Neural cell (in vitro differentiated cells): ENCODE results near the gene C2CD2L. TPM values are rescaled to one million over a fixed set of nuclear protein-coding genes. Genes with fewer than 3 reads are reported as not detected.

Experiments
- H2AFZ ChIP-seq: fragments of 200-600, 300-800 bp; sonication (generic), shearing (Covaris generic); 2 replicates; pipeline ENCODE4 v1.6.0; 2014; ENCODE audit warnings: low read depth, mild to moderate bottlenecking, antibody characterized with exemption, low read length, moderate library complexity
- H3F3A ChIP-seq: fragments of 200-600 bp; shearing (Covaris generic); 2 replicates; pipeline ENCODE4 v1.6.1; 2016; ENCODE audit warnings: mild to moderate bottlenecking, moderate library complexity, mixed read lengths, antibody characterized with exemption, low read length; ENCODE audit not compliant: insufficient read depth, poor library complexity, severe bottlenecking
- H3K27ac ChIP-seq: fragments of 200-600, 300-800 bp; sonication (generic), shearing (Covaris generic); 2 replicates; pipeline ENCODE4 v1.5.1; 2014; ENCODE audit warnings: mild to moderate bottlenecking, low read length, moderate library complexity
- H3K27me3 ChIP-seq: fragments of 300-800, 200-600 bp; sonication (generic), shearing (Covaris generic); 2 replicates; pipeline ENCODE4 v1.6.0; 2014; ENCODE audit warnings: mild to moderate bottlenecking, low read depth, low read length, moderate library complexity; ENCODE audit not compliant: insufficient read depth
- H3K36me3 ChIP-seq: fragments of 300-800, 200-600 bp; sonication (generic), shearing (Covaris generic); 2 replicates; pipeline ENCODE4 v1.5.1; 2014; ENCODE audit warnings: mild to moderate bottlenecking, antibody characterized with exemption, low read length, moderate library complexity; ENCODE audit not compliant: insufficient read depth
- H3K4me2 ChIP-seq: fragments of 300-800, 200-600 bp; sonication (generic), shearing (Covaris generic); 2 replicates; pipeline ENCODE4 v1.6.0; 2014; ENCODE audit warnings: mild to moderate bottlenecking, low read length
- H3K4me3 ChIP-seq: fragments of 300-800, 200-600 bp; sonication (generic), shearing (Covaris generic); 2 replicates; pipeline ENCODE4 v1.5.1; 2014; ENCODE audit warnings: mild to moderate bottlenecking, low read length, moderate library complexity
- H3K79me2 ChIP-seq: fragments of 200-600 bp; shearing (Covaris generic); replicated peaks from 2 replicates; pipeline ENCODE4 v1.6.0; 2014; ENCODE audit warnings: mild to moderate bottlenecking, low read length, moderate library complexity; ENCODE audit not compliant: insufficient read depth
- H3K9ac ChIP-seq: fragments of 300-800, 200-600 bp; sonication (generic), shearing (Covaris generic); 2 replicates; pipeline ENCODE4 v1.6.1; 2016; ENCODE audit warnings: mild to moderate bottlenecking, low read length, mixed read lengths
- H3K9me2 ChIP-seq: fragments of 200-600 bp; shearing (Covaris generic); 2 replicates; pipeline ENCODE4 v1.6.1; 2016; ENCODE audit warnings: mild to moderate bottlenecking, low read length, mixed read lengths; ENCODE audit not compliant: insufficient read depth
- H3K9me3 ChIP-seq: fragments of 200-600, 300-800 bp; sonication (generic), shearing (Covaris generic); 2 replicates; pipeline ENCODE4 v1.6.1; 2016; ENCODE audit warnings: mild to moderate bottlenecking, mixed run types, low read length, moderate library complexity, mixed read lengths
- H4K20me1 ChIP-seq: fragments of 200-600 bp; shearing (Covaris generic); 2 replicates; pipeline ENCODE4 v1.6.1; 2016; ENCODE audit warnings: mild to moderate bottlenecking, mixed run types; ENCODE audit not compliant: insufficient read depth
- EP300 ChIP-seq: fragments of 450-650 bp; conservative IDR thresholded peaks from 2 replicates; pipeline ENCODE4 v1.6.1; 2014; ENCODE audit warnings: antibody characterized with exemption, mild to moderate bottlenecking, moderate library complexity; ENCODE audit not compliant: poor library complexity, severe bottlenecking
- EZH2 ChIP-seq: fragments of 200-600, 300-800 bp; shearing (Covaris generic), sonication (generic); IDR thresholded peaks from 2 replicates; pipeline ENCODE4 v1.6.1; 2014; ENCODE audit warnings: antibody characterized with exemption, low read length, borderline replicate concordance, mild to moderate bottlenecking; ENCODE audit not compliant: insufficient read depth, poor library complexity, severe bottlenecking
- MXI1 ChIP-seq: fragments of 450-650 bp; conservative IDR thresholded peaks from 2 replicates; pipeline ENCODE4 v1.6.1; 2014; ENCODE audit warnings: antibody characterized with exemption, mild to moderate bottlenecking; ENCODE audit not compliant: poor library complexity, severe bottlenecking
- POLR2AphosphoS5 ChIP-seq: IDR thresholded peaks from 2 replicates; pipeline ENCODE4 v1.6.1; 2012
- RAD21 ChIP-seq: fragments of 450-650 bp; conservative IDR thresholded peaks from 2 replicates; pipeline ENCODE4 v1.6.1; 2014; ENCODE audit warnings: antibody characterized with exemption, mild to moderate bottlenecking, moderate library complexity
- SMC3 ChIP-seq: fragments of 450-650 bp; conservative IDR thresholded peaks from 2 replicates; pipeline ENCODE4 v1.6.1; 2014; ENCODE audit warnings: antibody characterized with exemption, mild to moderate bottlenecking, moderate library complexity; ENCODE audit not compliant: poor library complexity
- TAF1 ChIP-seq: IDR thresholded peaks from 2 replicates; pipeline ENCODE4 v1.6.1; 2012; ENCODE audit warnings: low read depth
- polyA plus RNA-seq: library from polyadenylated mRNA; depleted of rRNA; stranded (reverse); fragments of >200 nt; gene quantifications from 2 replicates; pipeline ENCODE4 v1.2.3, GENCODE V29; 2014
- TF ChIP-seq, protein P1 (sequence below): IDR thresholded peaks from 2 replicates; pipeline ENCODE4 v1.6.1; 2012; ENCODE audit warnings: borderline replicate concordance
- TF ChIP-seq, protein P2 (sequence below): fragments of 450-650 bp; IDR thresholded peaks from 2 replicates; pipeline ENCODE4 v1.5.1; 2014; ENCODE audit warnings: antibody characterized with exemption, mild to moderate bottlenecking, moderate library complexity; ENCODE audit not compliant: poor library complexity, severe bottlenecking

C2CD2L gene
- polyA plus RNA-seq, 1 donor from 2014 or later: 13.6 TPM

DNA sequence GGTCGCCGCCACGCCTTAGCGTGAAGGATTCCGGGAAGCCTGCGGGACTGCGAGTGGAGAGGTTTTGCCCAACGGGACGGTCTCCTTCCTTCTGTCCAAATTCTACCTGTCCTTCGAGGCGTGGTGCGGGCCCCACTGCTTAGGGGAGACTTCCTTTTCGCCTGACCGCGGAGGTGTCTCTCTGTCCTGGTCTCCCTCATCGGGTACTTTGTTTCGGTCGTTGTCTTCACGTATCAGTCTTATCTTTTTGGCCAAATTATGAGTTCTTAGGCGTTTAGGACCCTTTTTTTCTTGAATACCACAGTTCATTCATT is 14.6 kb downstream of the C2CD2L start:
- H3K36me3 ChIP-seq: no peaks in the 10 kb centered on the region
- H3K4me2 ChIP-seq: peak overlapping the region; percentile 68
- no peaks in the 10 kb centered on the region for H3K9me3 ChIP-seq
- peak overlapping the region; percentile 91 for H3K4me3 ChIP-seq
- peaks cover 17% of the 10 kb centered on the region for H3K79me2 ChIP-seq
- peak overlapping the region; percentile 85 for H3K9ac ChIP-seq
- TF ChIP-seq SMC3 (peak; percentile 49), TAF1 (no peak)
- H3K27ac ChIP-seq: peak overlapping the region; percentile 80
- H3F3A ChIP-seq: no peaks in the 10 kb centered on the region
- no peaks in the 10 kb centered on the region for H4K20me1 ChIP-seq
- peak overlapping the region; percentile 88 for H2AFZ ChIP-seq
- H3K27me3 ChIP-seq: no peaks in the 10 kb centered on the region
- H3K9me2 ChIP-seq: no peaks in the 10 kb centered on the region

DNA sequence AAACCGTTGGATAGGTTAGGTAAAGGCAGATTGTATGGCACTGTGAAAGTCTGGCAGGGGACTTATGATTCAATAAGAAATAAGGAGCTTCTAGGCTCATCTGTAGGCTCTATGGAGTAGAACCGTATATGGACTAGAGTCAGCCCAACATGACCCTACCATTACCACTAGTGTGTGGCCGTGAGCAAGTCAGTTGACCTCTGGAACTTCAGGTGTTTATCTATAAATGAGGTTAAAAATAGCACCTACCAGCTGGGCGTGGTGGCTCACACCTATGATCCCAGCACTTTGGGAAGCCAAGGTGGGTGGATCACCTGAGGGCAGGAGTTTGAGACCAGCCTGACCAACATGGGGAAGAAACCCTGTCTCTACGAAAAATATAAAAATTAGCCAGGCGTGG is 18.7 kb downstream of the C2CD2L start:
- Histone ChIP-seq H3K9me2 (no peaks in the 10 kb centered on the region), H3K79me2 (peaks cover 17% of the 10 kb centered on the region), H3K9ac (no peak overlapping the region), H3K27ac (no peak overlapping the region), H3K9me3 (no peaks in the 10 kb centered on the region), H3K27me3 (no peaks in the 10 kb centered on the region), H3K4me3 (no peak overlapping the region), H2AFZ (no peak overlapping the region), H3F3A (no peaks in the 10 kb centered on the region), H3K4me2 (no peak overlapping the region), H3K36me3 (no peaks in the 10 kb centered on the region), H4K20me1 (no peaks in the 10 kb centered on the region)
- TF ChIP-seq, protein P1, sequence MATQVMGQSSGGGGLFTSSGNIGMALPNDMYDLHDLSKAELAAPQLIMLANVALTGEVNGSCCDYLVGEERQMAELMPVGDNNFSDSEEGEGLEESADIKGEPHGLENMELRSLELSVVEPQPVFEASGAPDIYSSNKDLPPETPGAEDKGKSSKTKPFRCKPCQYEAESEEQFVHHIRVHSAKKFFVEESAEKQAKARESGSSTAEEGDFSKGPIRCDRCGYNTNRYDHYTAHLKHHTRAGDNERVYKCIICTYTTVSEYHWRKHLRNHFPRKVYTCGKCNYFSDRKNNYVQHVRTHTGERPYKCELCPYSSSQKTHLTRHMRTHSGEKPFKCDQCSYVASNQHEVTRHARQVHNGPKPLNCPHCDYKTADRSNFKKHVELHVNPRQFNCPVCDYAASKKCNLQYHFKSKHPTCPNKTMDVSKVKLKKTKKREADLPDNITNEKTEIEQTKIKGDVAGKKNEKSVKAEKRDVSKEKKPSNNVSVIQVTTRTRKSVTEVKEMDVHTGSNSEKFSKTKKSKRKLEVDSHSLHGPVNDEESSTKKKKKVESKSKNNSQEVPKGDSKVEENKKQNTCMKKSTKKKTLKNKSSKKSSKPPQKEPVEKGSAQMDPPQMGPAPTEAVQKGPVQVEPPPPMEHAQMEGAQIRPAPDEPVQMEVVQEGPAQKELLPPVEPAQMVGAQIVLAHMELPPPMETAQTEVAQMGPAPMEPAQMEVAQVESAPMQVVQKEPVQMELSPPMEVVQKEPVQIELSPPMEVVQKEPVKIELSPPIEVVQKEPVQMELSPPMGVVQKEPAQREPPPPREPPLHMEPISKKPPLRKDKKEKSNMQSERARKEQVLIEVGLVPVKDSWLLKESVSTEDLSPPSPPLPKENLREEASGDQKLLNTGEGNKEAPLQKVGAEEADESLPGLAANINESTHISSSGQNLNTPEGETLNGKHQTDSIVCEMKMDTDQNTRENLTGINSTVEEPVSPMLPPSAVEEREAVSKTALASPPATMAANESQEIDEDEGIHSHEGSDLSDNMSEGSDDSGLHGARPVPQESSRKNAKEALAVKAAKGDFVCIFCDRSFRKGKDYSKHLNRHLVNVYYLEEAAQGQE: no peak
- TF ChIP-seq EZH2 (no peak), EP300 (no peak), RAD21 (no peak), TAF1 (no peak), POLR2AphosphoS5 (no peak), SMC3 (no peak), MXI1 (no peak)
- TF ChIP-seq, protein P2, sequence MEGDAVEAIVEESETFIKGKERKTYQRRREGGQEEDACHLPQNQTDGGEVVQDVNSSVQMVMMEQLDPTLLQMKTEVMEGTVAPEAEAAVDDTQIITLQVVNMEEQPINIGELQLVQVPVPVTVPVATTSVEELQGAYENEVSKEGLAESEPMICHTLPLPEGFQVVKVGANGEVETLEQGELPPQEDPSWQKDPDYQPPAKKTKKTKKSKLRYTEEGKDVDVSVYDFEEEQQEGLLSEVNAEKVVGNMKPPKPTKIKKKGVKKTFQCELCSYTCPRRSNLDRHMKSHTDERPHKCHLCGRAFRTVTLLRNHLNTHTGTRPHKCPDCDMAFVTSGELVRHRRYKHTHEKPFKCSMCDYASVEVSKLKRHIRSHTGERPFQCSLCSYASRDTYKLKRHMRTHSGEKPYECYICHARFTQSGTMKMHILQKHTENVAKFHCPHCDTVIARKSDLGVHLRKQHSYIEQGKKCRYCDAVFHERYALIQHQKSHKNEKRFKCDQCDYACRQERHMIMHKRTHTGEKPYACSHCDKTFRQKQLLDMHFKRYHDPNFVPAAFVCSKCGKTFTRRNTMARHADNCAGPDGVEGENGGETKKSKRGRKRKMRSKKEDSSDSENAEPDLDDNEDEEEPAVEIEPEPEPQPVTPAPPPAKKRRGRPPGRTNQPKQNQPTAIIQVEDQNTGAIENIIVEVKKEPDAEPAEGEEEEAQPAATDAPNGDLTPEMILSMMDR: no peak
